PC-9 (cell line): ENCODE results near the gene CIDEA.

ENCODE experiments used
- CTCF ChIP-seq: fragments of 200-600 bp; sonication (generic); conservative IDR thresholded peaks from 2 replicates; pipeline ENCODE4 v1.6.1; 2017; ENCODE audit warnings: mixed run types, antibody characterized with exemption, mild to moderate bottlenecking, moderate library complexity
- EZH2 ChIP-seq: fragments of 200-600 bp; sonication (generic); IDR thresholded peaks from 2 replicates; pipeline ENCODE4 v1.8.0; 2017; ENCODE audit warnings: antibody characterized with exemption, low read depth

GRCh38 chr18:12317664-12318333 lies 63.6 kb downstream of the CIDEA start:
- TF ChIP-seq CTCF: no peak
- TF ChIP-seq EZH2: no peak
